Adrenal gland (tissue), 12 donors: ENCODE data around the gene NT5C3A. TPM values are rescaled to one million over a fixed set of nuclear protein-coding genes. Genes with fewer than 3 reads are reported as not detected.
A peak's percentile ranks its signal among the peaks of the same experiment; 100 is the strongest.

ENCODE experiments used
- DNase-seq, 7 donors: peaks; one replicate each; pipeline ENCODE4 v3.0.0-alpha.2; 2019 to 2020
- H3K27ac ChIP-seq, 5 donors: fragments of 200-600 bp; sonication (generic) in 4 of 5; 1 replicate in 3 of 5; 2 replicates in 2 of 5; pipeline versions ENCODE4 v1.5.1 to v1.8.0; 2016 to 2020; ENCODE audit warnings: mild to moderate bottlenecking in 1 of 5
- H3K27me3 ChIP-seq: fragments of 200-600 bp; 2 replicates; pipeline ENCODE4 v1.8.0; 2021
- H3K36me3 ChIP-seq, 2 donors: fragments of 200-600 bp; replicated peaks in 1 of 2; 1 replicate in 1 of 2; 2 replicates in 1 of 2; pipeline versions ENCODE4 v1.5.1 to v1.8.0; 2018 to 2022
- H3K4me1 ChIP-seq, 2 donors: fragments of 200-600 bp; replicated peaks in 1 of 2; 1 replicate in 1 of 2; 2 replicates in 1 of 2; pipeline versions ENCODE4 v1.5.1 to v1.8.0; 2018 to 2021
- H3K4me3 ChIP-seq, 4 donors: fragments of 200-600 bp; sonication (generic) in 3 of 4; one replicate each; pipeline ENCODE4 v1.5.1; 2016 to 2018
- H3K9me3 ChIP-seq, 3 donors: fragments of 200-600 bp; sonication (generic) in 1 of 3; replicated peaks in 1 of 3; 1 replicate in 2 of 3; 2 replicates in 1 of 3; pipeline versions ENCODE4 v1.5.1 to v1.8.0; 2016 to 2021
- CTCF ChIP-seq, 6 experiments: fragments of 450-650 bp in 4 of 6; fragments of 200-600 bp in 2 of 6; sonication (generic) in 1 of 6; IDR thresholded peaks; 1 replicate in 5 of 6; 2 replicates in 1 of 6; pipeline versions ENCODE4 v1.5.1 to v1.8.0; 2016 to 2021; ENCODE audit warnings: antibody characterized with exemption in 6 of 6, mild to moderate bottlenecking in 2 of 6, moderate library complexity in 1 of 6
- POLR2A ChIP-seq, 2 donors: fragments of 450-650 bp; IDR thresholded peaks; one replicate each; pipeline ENCODE4 v1.6.1; 2017; ENCODE audit warnings: antibody characterized with exemption in 2 of 2, mild to moderate bottlenecking in 2 of 2, moderate library complexity in 1 of 2
- WGBS, 4 donors: extraction: QIAGEN DNeasy Blood & Tissue Kit in 2 of 4; methylation state at CpG; one replicate each; pipeline versions ENCODE4 v1.1.5 to v1.1.7; 2013 to 2017; 5-methylcytosine and 5-hydroxymethylcytosine counted together
- intact Hi-C, 2 donors: fragments of 100-400 bp; cut with DNase I; formaldehyde crosslinking; loops; one replicate each; pipeline versions ENCODE4 v1.14.1 to v1.15.0; 2022 to 2023
- polyA plus RNA-seq, 3 donors: library from polyadenylated mRNA; stranded (reverse); fragments of 200-250 nt in 2 of 3; fragments of 350-450 nt in 1 of 3; fragmentation: Illumina TruSeq in 1 of 3; extraction: RNeasy Lipid Tissue Mini Kit (QIAGEN cat#74804) in 1 of 3; gene quantifications; one replicate each; pipeline ENCODE4 v1.2.3, GENCODE V29; 2013 to 2014
- total RNA-seq, 9 donors: library from RNA; depleted of rRNA in 4 of 9; stranded (reverse); fragments of >200 nt in 4 of 9; fragments of 120-200 nt in 1 of 9; fragmentation: NEBNext Ultra II Directional in 1 of 9; extraction: Animal tissue kit (Norgen Biotek cat#: 25700) in 1 of 9; gene quantifications; one replicate each; pipeline versions ENCODE4 v1.1.0 to v1.2.4, GENCODE V29; 2013 to 2023
- donor health status: healthy with polysubstance abuse.
- donor health status: Bipolar disorder and iron deficiency.
- donor health status: DM: yes; HTN: yes; CAD: no.
- donor health status: DM: no; HTN: no; CAD: no.
- donor health status: DM: no; HTN: no; CAD: no.
- donor health status: DM: yes; HTN: yes; CAD: no.

Gene NT5C3A
- total and polyA plus RNA-seq, 12 donors: 10.0 to 65.5 (median 22.6) TPM

GRCh38 chr7:33062782-33063443, 337 bp upstream of the NT5C3A start:
- H3K27ac ChIP-seq: peak overlapping the region; percentile 76 to 96 (median 94)
- H3K27me3 ChIP-seq: no peaks in the 10 kb centered on the region
- peaks cover 25 to 41% of the 10 kb centered on the region in 2 donors for H3K4me1 ChIP-seq
- H3K9me3 ChIP-seq: peaks cover 0 to 5% (median 0%) of the 10 kb centered on the region in 3 donors
- 0 to 2% (median 1%) methylated on average over 14 to 50 of the region's 50 CpGs for WGBS, 4 donors
- TF ChIP-seq CTCF (IDR thresholded peaks at IDR 0.05) (no peak), POLR2A (IDR thresholded peaks at IDR 0.05) (peak; percentile 19 to 61)
- peak; percentile 92 to 95 (median 94) for DNase-seq
- H3K36me3 ChIP-seq: no peaks in the 10 kb centered on the region
- peak overlapping the region; percentile 54 to 99 (median 85) for H3K4me3 ChIP-seq
- intact Hi-C loops: no loop called here

- H3K36me3 ChIP-seq: no peaks in the 10 kb centered on the region
- H3K27me3 ChIP-seq: no peaks in the 10 kb centered on the region
- peaks cover 0 to 5% (median 0%) of the 10 kb centered on the region in 3 donors for H3K9me3 ChIP-seq
- intact Hi-C loops: no loop called here
- H3K27ac ChIP-seq: peak overlapping the region in 1 of 5 donors; percentile 96
- H3K4me1 ChIP-seq: peaks cover 25 to 41% of the 10 kb centered on the region in 2 donors
- TF ChIP-seq POLR2A (IDR thresholded peaks at IDR 0.05): no peak
- no peak for TF ChIP-seq CTCF (IDR thresholded peaks at IDR 0.05)
- DNase-seq: no peak
- WGBS, 4 donors: 12 to 27% (median 22%) methylated on average over 8 of the region's 8 CpGs
- peak overlapping the region in 3 of 4 donors; percentile 83 to 99 (median 87) for H3K4me3 ChIP-seq
Measured at GRCh38 chr7:33061282-33061937, 1.2 kb downstream of the NT5C3A start.

GRCh38 chr7:33059635-33060034, 2.9 kb downstream of the NT5C3A start:
- 42 to 77% (median 47%) methylated on average over 4 of the region's 4 CpGs for WGBS, 4 donors
- H3K27me3 ChIP-seq: no peaks in the 10 kb centered on the region
- H3K4me3 ChIP-seq: no peak overlapping the region
- no peak for DNase-seq
- no peak for TF ChIP-seq CTCF (IDR thresholded peaks at IDR 0.05)
- TF ChIP-seq POLR2A (IDR thresholded peaks at IDR 0.05): no peak
- intact Hi-C loops: loop anchor here in 1 of 2 donors (10.0 kb wide), 1 partner anchor 105 kb away; the partner anchor contains the start of gene FKBP9
- H3K27ac ChIP-seq: no peak overlapping the region
- no peaks in the 10 kb centered on the region for H3K36me3 ChIP-seq
- H3K4me1 ChIP-seq: peaks cover 25 to 41% of the 10 kb centered on the region in 2 donors
- no peaks in the 10 kb centered on the region for H3K9me3 ChIP-seq

- TF ChIP-seq POLR2A (IDR thresholded peaks at IDR 0.05): no peak
- no peak for TF ChIP-seq CTCF (IDR thresholded peaks at IDR 0.05)
- H3K4me1 ChIP-seq: peaks cover 6 to 30% of the 10 kb centered on the region in 2 donors
- no peak for DNase-seq
- H3K27ac ChIP-seq: no peak overlapping the region
- no peaks in the 10 kb centered on the region for H3K27me3 ChIP-seq
- H3K36me3 ChIP-seq: no peaks in the 10 kb centered on the region
- no peak overlapping the region for H3K4me3 ChIP-seq
- H3K9me3 ChIP-seq: no peaks in the 10 kb centered on the region
- intact Hi-C loops: loop anchor here in 1 of 2 donors (10.0 kb wide), 1 partner anchor 100 kb away; the partner anchor contains the start of gene FKBP9
- 93 to 98% (median 98%) methylated on average over 5 of the region's 5 CpGs for WGBS, 4 donors
Measured at GRCh38 chr7:33055158-33055557, 7.4 kb downstream of the NT5C3A start.
